BLaER1 (cell line): Measurements from ENCODE around the gene ANTXR1.

Experiments used
- H3K27ac ChIP-seq: shearing (Covaris generic); formaldehyde crosslinking; 2 replicates; pipeline ENCODE4 v1.8.1; 2022
- H3K27me3 ChIP-seq: shearing (Covaris generic); formaldehyde crosslinking; 2 replicates; pipeline ENCODE4 v1.8.1; 2022
- H3K36me3 ChIP-seq: shearing (Covaris generic); formaldehyde crosslinking; 2 replicates; pipeline ENCODE4 v1.8.1; 2022
- H3K4me1 ChIP-seq: shearing (Covaris generic); formaldehyde crosslinking; 2 replicates; pipeline ENCODE4 v1.8.1; 2022
- H3K4me2 ChIP-seq: shearing (Covaris generic); formaldehyde crosslinking; 2 replicates; pipeline ENCODE4 v1.8.1; 2022
- H3K4me3 ChIP-seq: shearing (Covaris generic); formaldehyde crosslinking; 2 replicates; pipeline ENCODE4 v1.8.1; 2022
- H3K9ac ChIP-seq: shearing (Covaris generic); formaldehyde crosslinking; 2 replicates; pipeline ENCODE4 v1.8.1; 2022
- H3K9me3 ChIP-seq: shearing (Covaris generic); formaldehyde crosslinking; 2 replicates; pipeline ENCODE4 v1.8.1; 2022
- H4K20me1 ChIP-seq: shearing (Covaris generic); formaldehyde crosslinking; 2 replicates; pipeline ENCODE4 v1.8.1; 2022
- Cebpa-rat ChIP-seq: shearing (Covaris generic); IDR thresholded peaks from 2 replicates; pipeline ENCODE4 v1.8.1; 2022

ANTXR1 gene

DNA sequence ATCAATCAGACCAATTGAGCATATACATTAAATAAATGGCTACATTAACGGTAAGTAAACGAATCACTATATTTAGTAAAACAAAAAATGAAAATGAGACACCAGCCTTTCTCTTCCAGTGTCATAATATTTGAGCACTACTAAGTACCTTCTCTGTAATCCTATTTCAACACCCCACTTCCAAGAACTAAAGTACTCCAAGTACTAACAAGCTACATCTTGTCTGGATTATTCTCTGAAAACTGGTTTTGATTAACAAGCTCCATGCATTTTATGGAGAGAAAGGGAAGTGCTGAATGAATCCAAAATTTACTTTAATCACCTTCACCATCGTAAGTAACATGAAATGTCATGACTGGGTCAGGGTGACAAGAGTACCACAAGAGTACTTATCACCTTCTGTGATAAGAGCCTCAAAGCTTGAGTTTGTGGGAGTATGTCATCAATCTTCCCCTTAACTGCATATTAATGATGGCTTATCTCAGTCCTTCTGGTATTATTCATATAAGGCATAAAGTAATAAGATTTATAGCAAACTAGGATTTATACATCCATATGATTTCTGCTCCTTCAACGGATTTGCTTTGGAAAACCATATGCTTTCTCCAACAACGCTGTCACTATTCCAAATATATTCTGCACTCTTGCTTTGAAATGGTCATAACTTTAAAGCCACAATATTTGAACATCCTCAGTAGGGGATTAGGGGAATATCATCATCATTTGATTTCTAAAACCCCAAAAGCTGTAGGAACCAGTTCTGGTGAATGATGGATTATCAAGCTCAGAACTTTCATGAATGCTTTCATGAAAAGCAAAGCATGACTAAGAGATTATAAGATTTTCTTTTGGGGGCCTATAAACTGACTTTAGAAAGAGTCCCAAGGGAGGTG lies 127.0 kb downstream of the ANTXR1 start:
- no peaks in the 10 kb centered on the region for H4K20me1 ChIP-seq
- no peaks in the 10 kb centered on the region for H3K36me3 ChIP-seq
- no peak overlapping the region for H3K4me3 ChIP-seq
- no peak for TF ChIP-seq Cebpa-rat
- no peaks in the 10 kb centered on the region for H3K9me3 ChIP-seq
- H3K4me2 ChIP-seq = no peak overlapping the region
- H3K27me3 ChIP-seq = no peaks in the 10 kb centered on the region
- no peak overlapping the region for H3K9ac ChIP-seq
- no peak overlapping the region for H3K27ac ChIP-seq
- H3K4me1 ChIP-seq = no peaks in the 10 kb centered on the region

DNA sequence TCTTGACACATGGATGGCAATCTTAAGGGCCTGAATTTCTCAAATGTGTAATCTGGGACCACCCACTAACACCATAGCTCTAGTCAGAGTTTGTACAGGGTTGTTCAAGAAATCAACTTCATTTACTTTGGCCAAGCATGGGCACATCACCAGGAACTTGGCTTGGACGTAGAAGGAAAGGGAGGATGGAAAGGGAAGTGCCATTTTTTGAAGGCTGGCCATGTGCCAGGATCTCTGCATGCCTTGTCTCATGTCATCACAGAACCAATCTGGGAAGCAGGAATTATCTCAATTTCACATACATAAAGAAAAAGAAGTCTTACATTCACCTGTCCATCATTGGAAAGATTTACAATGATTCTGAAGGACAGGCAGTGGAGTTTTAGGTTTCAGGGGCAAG lies 128.1 kb downstream of the ANTXR1 start:
- Histone ChIP-seq H3K4me3 (no peak overlapping the region), H3K4me1 (no peaks in the 10 kb centered on the region), H3K9me3 (no peaks in the 10 kb centered on the region), H3K27me3 (no peaks in the 10 kb centered on the region), H3K9ac (no peak overlapping the region), H4K20me1 (no peaks in the 10 kb centered on the region), H3K4me2 (no peak overlapping the region), H3K27ac (no peak overlapping the region), H3K36me3 (no peaks in the 10 kb centered on the region)
- no peak for TF ChIP-seq Cebpa-rat

DNA sequence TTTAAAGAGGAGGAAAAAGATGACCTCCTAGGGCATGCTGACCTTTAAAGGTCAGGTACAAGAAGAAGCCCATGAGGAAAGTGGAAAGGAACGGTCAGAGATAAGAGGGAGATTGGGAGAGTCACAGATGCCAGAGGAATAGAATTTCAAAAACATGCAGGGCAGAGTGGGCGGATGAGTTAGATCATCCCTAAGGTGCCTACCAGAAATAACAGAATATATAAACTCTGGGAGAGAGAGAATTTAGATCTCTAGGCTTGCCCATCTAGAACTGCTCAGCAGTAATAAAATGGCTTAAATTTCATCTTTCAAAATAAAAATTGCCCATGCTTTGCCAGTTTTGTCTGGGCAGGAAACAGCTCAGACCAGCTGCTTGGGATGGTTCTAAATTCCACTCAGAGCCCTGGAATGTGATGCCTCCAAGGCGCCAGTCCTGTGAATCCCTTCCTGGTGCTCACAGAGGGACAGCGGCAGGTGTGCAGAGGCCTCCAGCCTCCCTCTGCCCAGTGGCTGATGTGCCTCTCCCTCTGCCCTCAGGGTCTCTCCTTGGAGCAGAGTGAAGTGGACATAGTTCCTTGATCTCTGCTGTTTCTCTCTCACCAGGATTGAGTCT lies 130.9 kb downstream of the ANTXR1 start:
- Histone ChIP-seq H3K4me3 (no peak overlapping the region), H3K36me3 (no peaks in the 10 kb centered on the region), H3K27ac (no peak overlapping the region), H3K9ac (no peak overlapping the region), H3K9me3 (no peaks in the 10 kb centered on the region), H3K27me3 (no peaks in the 10 kb centered on the region), H3K4me2 (no peak overlapping the region), H3K4me1 (no peaks in the 10 kb centered on the region), H4K20me1 (no peaks in the 10 kb centered on the region)
- no peak for TF ChIP-seq Cebpa-rat

DNA sequence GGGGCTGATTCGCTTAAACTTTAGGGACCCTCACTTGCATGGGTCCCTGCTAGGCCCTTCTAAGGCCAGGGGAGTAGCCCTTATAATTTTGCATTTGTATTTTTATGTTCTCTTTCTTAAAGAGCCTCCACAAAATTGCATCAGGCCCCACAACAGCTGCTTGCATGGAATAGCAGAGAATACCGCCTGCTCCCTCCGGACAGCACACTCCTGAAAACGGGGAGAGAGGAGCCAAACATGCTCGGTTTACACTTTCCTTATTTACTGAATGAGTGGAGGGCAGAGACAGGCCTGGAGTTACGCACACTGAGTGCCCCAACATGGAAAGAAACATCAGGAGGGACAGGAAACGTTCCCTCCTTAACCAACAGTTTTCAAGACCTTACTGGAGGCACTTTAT lies 132.2 kb downstream of the ANTXR1 start:
- no peak overlapping the region for H3K27ac ChIP-seq
- no peaks in the 10 kb centered on the region for H3K9me3 ChIP-seq
- H3K36me3 ChIP-seq = no peaks in the 10 kb centered on the region
- no peak for TF ChIP-seq Cebpa-rat
- no peak overlapping the region for H3K4me2 ChIP-seq
- H3K27me3 ChIP-seq = no peaks in the 10 kb centered on the region
- no peaks in the 10 kb centered on the region for H4K20me1 ChIP-seq
- H3K9ac ChIP-seq = no peak overlapping the region
- H3K4me1 ChIP-seq = no peaks in the 10 kb centered on the region
- no peak overlapping the region for H3K4me3 ChIP-seq

DNA sequence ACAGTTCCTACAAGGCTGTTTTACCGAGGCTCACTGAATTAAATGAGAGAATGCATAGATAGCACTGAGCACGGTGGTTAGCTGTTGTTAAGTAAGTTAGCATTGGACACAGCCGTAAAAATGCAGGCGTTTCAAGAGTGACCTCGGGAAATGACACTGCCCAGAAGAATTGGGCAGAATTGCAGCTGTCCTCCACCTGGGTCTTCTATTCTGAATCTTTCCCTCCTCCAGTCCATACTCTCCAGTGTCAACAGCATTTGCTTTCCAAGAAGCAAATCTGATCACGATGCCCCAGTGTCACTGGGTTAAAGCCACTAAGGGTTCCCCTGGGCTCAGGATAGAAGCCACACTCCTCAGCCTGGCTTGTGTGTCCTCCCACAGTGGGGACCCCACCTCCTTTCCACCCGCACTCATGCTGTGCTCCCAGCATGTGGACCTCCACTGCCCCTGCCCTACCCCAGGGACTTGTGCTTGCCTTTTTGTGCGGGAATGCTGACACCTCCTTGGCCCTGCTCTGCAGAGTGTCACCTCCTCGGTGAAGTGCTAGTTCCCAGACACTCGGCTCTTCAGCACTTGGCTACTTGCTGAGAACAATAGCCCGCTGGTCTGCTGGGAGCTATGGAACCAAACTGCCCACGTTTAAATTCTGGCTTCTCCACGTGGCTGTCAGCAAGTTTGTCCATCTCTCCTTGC lies 135.0 kb downstream of the ANTXR1 start:
- Histone ChIP-seq H3K4me1 (no peaks in the 10 kb centered on the region), H3K27me3 (no peaks in the 10 kb centered on the region), H3K9ac (no peak overlapping the region), H3K9me3 (no peaks in the 10 kb centered on the region), H3K36me3 (no peaks in the 10 kb centered on the region), H4K20me1 (no peaks in the 10 kb centered on the region), H3K27ac (no peak overlapping the region), H3K4me3 (no peak overlapping the region), H3K4me2 (no peak overlapping the region)
- TF ChIP-seq Cebpa-rat = no peak

DNA sequence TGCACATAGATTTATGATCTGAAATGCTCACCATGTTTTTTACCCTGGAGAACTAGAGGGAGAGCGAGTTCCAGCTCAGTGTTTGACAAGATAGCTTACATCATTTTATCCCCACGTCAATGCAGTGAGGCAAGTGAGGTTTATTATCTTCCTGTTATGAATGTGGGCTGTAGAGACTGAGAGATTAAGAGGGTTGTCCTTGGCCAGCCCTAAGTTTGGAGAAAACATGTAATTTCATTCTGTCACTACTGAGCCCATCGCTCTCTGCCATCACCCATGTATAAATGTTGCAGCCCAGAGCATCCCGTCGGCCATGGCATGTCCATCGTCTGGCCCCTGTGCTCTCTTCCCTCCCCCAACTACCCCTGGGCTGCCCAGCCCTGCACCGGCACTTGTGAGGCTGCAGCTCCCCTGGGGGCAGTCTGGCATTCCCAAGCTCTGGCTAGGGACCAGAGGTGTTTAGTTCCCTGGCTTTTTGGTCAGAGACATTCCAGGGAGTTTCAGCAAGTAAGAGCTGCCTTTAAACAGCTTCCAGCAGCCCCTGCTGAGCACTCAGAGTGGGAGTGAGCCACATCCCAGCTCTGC lies 136.7 kb downstream of the ANTXR1 start:
- Histone ChIP-seq H3K4me1 (no peaks in the 10 kb centered on the region), H3K4me3 (no peak overlapping the region), H3K27me3 (no peaks in the 10 kb centered on the region), H4K20me1 (no peaks in the 10 kb centered on the region), H3K36me3 (no peaks in the 10 kb centered on the region), H3K4me2 (no peak overlapping the region), H3K9ac (no peak overlapping the region), H3K9me3 (no peaks in the 10 kb centered on the region), H3K27ac (no peak overlapping the region)
- TF ChIP-seq Cebpa-rat = no peak

DNA sequence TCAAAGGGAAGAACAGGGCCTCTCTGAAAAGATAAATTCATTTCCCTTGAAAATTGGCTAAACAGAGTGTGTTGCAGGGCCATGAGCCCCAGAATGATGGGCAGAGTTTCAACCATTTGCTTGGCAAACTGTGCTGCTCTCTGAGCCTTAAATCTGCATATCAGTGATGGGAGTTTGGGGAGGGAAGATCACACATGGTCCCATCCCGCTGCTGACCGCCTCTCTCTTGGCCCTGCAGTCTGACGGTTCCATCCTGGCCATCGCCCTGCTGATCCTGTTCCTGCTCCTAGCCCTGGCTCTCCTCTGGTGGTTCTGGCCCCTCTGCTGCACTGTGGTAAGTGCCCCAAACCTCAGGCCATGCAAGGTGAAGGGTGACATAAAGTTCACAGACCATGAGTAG lies 139.0 kb downstream of the ANTXR1 start:
- H4K20me1 ChIP-seq = no peaks in the 10 kb centered on the region
- H3K36me3 ChIP-seq = no peaks in the 10 kb centered on the region
- no peaks in the 10 kb centered on the region for H3K4me1 ChIP-seq
- H3K4me2 ChIP-seq = no peak overlapping the region
- no peak overlapping the region for H3K9ac ChIP-seq
- no peaks in the 10 kb centered on the region for H3K9me3 ChIP-seq
- no peak for TF ChIP-seq Cebpa-rat
- no peak overlapping the region for H3K27ac ChIP-seq
- no peak overlapping the region for H3K4me3 ChIP-seq
- H3K27me3 ChIP-seq = no peaks in the 10 kb centered on the region

DNA sequence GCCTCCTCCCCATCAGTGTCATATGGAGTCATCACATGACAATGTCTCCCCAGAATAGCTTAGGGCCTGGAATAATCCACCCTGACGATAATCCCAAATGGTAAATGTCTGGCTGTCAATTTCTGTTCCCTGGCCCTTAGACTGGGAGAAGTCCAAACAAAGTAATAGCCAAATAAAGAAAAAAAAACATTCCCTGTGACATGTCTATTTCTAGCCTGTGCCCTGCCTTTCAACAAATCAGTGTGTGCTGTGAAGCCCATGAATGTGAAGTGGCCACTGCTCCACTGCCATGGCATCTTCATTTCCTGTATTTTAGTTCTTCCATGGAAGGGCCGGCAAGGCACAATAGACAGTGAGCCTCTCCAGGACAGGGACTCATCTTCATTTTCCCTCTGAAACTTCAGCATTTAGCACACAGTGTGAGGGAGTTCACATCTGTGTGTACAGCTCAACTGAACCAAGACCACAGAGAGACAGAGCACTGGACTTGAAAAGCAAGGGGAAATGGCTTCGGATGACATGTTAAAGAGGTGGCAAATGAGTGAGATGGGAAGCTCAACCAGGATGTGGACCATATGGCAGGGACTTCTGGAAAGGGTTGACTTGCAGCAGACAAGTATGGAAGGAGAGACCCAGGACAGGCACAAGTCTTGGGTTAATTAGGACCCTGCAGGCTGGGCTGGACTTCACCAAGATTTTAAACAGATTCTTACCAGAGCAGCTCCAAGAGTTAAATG lies 140.0 kb downstream of the ANTXR1 start:
- Histone ChIP-seq H3K9me3 (no peaks in the 10 kb centered on the region), H3K9ac (no peak overlapping the region), H3K4me1 (no peaks in the 10 kb centered on the region), H3K27me3 (no peaks in the 10 kb centered on the region), H3K36me3 (no peaks in the 10 kb centered on the region), H3K4me3 (no peak overlapping the region), H3K27ac (no peak overlapping the region), H4K20me1 (no peaks in the 10 kb centered on the region), H3K4me2 (no peak overlapping the region)
- TF ChIP-seq Cebpa-rat = no peak

DNA sequence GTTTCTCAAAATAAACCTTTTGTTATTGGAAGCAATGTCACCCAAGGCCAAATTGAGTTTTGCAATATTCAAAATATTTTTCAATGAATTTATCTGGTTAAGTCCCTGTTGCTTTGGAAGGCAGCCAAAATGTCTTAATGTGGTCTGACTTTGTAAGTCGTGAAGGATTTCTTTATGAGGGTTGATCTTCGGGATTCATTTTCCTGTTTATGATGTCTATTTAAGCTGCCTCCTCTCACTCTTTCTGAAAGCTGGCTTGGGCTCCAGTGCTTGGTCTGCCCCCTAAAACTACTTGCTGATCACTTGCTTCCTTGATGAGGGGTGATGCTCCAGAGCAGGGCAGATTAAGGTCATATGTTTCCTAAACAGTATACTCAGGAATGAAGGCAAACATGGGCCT lies 141.1 kb downstream of the ANTXR1 start:
- no peak overlapping the region for H3K4me2 ChIP-seq
- TF ChIP-seq Cebpa-rat = no peak
- H3K27ac ChIP-seq = no peak overlapping the region
- no peaks in the 10 kb centered on the region for H3K9me3 ChIP-seq
- no peak overlapping the region for H3K9ac ChIP-seq
- H3K27me3 ChIP-seq = no peaks in the 10 kb centered on the region
- no peaks in the 10 kb centered on the region for H3K36me3 ChIP-seq
- H3K4me1 ChIP-seq = no peaks in the 10 kb centered on the region
- H4K20me1 ChIP-seq = no peaks in the 10 kb centered on the region
- no peak overlapping the region for H3K4me3 ChIP-seq
